ENCODE results near the gene ACSL3.

DNA sequence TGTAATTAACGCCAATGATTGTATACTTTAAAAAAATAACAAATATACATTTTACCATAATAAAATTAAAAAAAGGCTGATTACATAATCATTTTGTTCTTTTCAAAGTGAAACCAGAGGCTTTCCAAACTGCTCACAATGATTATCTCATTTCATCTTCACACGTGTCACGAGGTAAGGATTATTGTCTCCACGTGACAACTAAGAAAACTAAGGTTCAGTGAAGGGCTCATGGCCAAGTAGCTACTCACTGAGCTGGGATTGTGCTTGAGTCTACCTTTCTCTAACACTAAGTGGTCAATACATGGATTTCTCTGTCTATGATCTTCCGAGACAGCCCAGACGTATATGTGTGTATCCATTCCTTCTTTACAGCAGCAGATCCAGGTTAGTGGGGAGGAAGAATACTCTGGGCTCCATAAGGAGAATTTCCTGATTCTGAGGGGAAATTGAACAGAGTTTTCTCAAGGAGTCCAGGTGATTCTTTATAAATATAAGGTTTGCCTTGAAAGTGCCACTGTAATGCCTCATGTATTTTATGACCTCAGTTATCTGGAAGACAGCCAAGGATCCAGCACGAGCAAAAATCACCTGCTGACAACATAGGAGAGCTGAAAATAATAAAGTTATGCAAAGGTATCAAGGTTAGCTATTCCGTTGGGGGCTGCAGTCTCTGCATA is 25.6 kb upstream of the ACSL3 start:
- TF ChIP-seq POLR2A (IDR thresholded peaks at IDR 0.05) = no peak
- TF ChIP-seq EP300 (IDR thresholded peaks at IDR 0.05) = no peak
- TF ChIP-seq, protein P1, sequence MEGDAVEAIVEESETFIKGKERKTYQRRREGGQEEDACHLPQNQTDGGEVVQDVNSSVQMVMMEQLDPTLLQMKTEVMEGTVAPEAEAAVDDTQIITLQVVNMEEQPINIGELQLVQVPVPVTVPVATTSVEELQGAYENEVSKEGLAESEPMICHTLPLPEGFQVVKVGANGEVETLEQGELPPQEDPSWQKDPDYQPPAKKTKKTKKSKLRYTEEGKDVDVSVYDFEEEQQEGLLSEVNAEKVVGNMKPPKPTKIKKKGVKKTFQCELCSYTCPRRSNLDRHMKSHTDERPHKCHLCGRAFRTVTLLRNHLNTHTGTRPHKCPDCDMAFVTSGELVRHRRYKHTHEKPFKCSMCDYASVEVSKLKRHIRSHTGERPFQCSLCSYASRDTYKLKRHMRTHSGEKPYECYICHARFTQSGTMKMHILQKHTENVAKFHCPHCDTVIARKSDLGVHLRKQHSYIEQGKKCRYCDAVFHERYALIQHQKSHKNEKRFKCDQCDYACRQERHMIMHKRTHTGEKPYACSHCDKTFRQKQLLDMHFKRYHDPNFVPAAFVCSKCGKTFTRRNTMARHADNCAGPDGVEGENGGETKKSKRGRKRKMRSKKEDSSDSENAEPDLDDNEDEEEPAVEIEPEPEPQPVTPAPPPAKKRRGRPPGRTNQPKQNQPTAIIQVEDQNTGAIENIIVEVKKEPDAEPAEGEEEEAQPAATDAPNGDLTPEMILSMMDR (IDR thresholded peaks at IDR 0.05) = no peak
